Measurements from ENCODE around the gene MSGN1. TPM values are rescaled to one million over a fixed set of nuclear protein-coding genes. Genes with fewer than 3 reads are reported as not detected.

Gene MSGN1
- total and polyA plus RNA-seq, 3 donors from 2014 or later, result not detected

- Histone ChIP-seq H3K4me1 (no peaks in the 10 kb centered on the region), H3K9me3 (no peaks in the 10 kb centered on the region), H3K27ac (no peak overlapping the region), H3K27me3 (no peaks in the 10 kb centered on the region), H3K36me3 (ENCODE audit: low read depth, missing control alignments) (no peaks in the 10 kb centered on the region), H3K4me3 (no peak overlapping the region)
- TF ChIP-seq POLR2A (IDR thresholded peaks at IDR 0.05), result no peak
- TF ChIP-seq, protein P1, sequence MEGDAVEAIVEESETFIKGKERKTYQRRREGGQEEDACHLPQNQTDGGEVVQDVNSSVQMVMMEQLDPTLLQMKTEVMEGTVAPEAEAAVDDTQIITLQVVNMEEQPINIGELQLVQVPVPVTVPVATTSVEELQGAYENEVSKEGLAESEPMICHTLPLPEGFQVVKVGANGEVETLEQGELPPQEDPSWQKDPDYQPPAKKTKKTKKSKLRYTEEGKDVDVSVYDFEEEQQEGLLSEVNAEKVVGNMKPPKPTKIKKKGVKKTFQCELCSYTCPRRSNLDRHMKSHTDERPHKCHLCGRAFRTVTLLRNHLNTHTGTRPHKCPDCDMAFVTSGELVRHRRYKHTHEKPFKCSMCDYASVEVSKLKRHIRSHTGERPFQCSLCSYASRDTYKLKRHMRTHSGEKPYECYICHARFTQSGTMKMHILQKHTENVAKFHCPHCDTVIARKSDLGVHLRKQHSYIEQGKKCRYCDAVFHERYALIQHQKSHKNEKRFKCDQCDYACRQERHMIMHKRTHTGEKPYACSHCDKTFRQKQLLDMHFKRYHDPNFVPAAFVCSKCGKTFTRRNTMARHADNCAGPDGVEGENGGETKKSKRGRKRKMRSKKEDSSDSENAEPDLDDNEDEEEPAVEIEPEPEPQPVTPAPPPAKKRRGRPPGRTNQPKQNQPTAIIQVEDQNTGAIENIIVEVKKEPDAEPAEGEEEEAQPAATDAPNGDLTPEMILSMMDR (IDR thresholded peaks at IDR 0.05), result no peak
- DNase-seq, result no peak
- 58% methylated on average over 5 of the region's 5 CpGs for WGBS, 2 donors
- intact Hi-C loops (cut with DNase I; ENCODE audit: low total_unique reads), result no loop called here
Measured at GRCh38 chr2:17791121-17791816, 25.0 kb upstream of the MSGN1 start.

DNA sequence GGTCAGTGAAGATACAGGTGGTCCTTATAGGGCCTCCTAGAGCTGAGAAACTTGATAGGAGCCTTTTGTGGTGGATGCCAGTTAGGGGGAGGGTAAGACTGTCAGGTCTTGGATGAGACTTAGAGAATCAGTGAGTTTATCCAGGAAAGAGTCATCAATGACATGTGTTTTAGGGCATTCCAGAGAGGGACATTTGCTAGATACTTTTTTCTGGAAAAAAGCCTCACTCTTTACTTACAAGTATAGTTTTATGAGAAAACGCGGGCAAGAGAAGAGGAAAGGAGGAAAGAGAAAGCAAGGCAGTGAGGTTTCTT is 24.5 kb upstream of the MSGN1 start:
- Histone ChIP-seq H3K4me1 (no peaks in the 10 kb centered on the region), H3K27me3 (no peaks in the 10 kb centered on the region)
- WGBS, 2 donors, result 80 to 82% methylated on average over 2 of the region's 2 CpGs

GRCh38 chr2:17792515-17792914 is 23.7 kb upstream of the MSGN1 start:
- intact Hi-C loops (cut with DNase I; ENCODE audit: low total_unique reads), result no loop called here
- no peaks in the 10 kb centered on the region for H3K27me3 ChIP-seq
- no peaks in the 10 kb centered on the region for H3K9me3 ChIP-seq
- H3K4me3 ChIP-seq, result no peak overlapping the region
- 60 to 100% methylated on average over 1 of the region's 1 CpG for WGBS, 2 donors
- no peak overlapping the region for H3K27ac ChIP-seq
- TF ChIP-seq POLR2A (IDR thresholded peaks at IDR 0.05), result no peak
- TF ChIP-seq, protein P1 (IDR thresholded peaks at IDR 0.05), result no peak
- no peaks in the 10 kb centered on the region for H3K36me3 ChIP-seq (ENCODE audit: low read depth, missing control alignments)
- no peaks in the 10 kb centered on the region for H3K4me1 ChIP-seq
- no peak for DNase-seq

More for the DNA sequence above, 24.5 kb upstream of the MSGN1 start:
- Histone ChIP-seq H3K27ac (no peak overlapping the region), H3K36me3 (ENCODE audit: low read depth, missing control alignments) (no peaks in the 10 kb centered on the region), H3K4me3 (no peak overlapping the region), H3K9me3 (no peaks in the 10 kb centered on the region)
- DNase-seq, result no peak
- intact Hi-C loops (cut with DNase I; ENCODE audit: low total_unique reads), result no loop called here
- TF ChIP-seq, protein P1 (IDR thresholded peaks at IDR 0.05), result no peak
- no peak for TF ChIP-seq POLR2A (IDR thresholded peaks at IDR 0.05)

DNA sequence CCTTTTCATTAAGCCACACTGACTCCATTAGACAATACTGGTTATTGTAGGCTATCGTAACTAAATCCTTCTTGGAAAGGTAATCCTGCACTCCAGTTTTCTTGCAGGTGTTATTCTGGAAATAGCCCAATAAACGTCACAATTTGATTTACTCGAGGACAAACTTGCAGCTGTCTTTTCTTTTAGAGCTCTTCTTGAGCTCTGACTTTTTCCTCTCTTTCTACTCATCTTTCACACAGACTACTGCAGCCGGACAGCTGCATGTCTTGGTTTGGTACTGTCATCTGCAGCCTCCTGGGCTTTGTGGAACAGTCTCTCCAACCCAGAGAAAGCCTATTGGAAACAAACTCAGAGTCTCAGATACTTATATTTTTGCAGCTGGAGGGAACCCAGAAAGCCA is 23.0 kb upstream of the MSGN1 start:
- DNase-seq, result no peak
- intact Hi-C loops (cut with DNase I; ENCODE audit: low total_unique reads), result no loop called here
- no peak for TF ChIP-seq POLR2A (IDR thresholded peaks at IDR 0.05)
- TF ChIP-seq, protein P1 (IDR thresholded peaks at IDR 0.05), result no peak

DNA sequence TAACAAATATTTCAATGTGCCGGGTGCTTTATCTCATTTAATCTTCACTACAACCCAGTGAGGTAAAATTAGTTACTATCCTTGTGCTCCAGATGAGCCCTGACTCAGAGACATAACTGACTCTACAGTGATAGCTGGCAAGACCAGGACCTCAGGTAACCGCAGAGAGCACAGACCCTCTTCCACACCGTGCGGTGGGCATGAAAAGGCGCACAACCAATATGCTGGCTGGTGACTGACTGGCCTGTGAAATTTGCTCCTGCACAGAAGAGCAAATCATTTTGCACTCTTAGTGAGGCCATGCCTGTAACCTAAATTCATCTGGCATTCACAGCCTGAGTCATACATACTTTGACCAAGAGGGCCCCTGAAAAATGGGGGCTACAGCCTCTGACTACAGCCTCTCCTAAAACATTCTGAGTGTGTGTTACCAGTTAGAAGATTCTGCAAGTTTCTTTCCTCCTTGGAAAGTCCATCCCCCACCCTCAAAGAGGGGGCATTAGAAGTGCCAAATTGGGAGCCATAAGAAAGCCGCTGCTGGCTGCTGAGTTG is 22.4 kb upstream of the MSGN1 start:
- Histone ChIP-seq H3K9me3 (no peaks in the 10 kb centered on the region), H3K36me3 (ENCODE audit: low read depth, missing control alignments) (no peaks in the 10 kb centered on the region), H3K27me3 (no peaks in the 10 kb centered on the region), H3K4me1 (no peaks in the 10 kb centered on the region), H3K4me3 (no peak overlapping the region), H3K27ac (no peak overlapping the region)
- 84 to 86% methylated on average over 6 of the region's 6 CpGs for WGBS, 2 donors
- intact Hi-C loops (cut with DNase I; ENCODE audit: low total_unique reads), result no loop called here
- TF ChIP-seq, protein P1 (IDR thresholded peaks at IDR 0.05), result no peak
- no peak for TF ChIP-seq POLR2A (IDR thresholded peaks at IDR 0.05)
- DNase-seq, result no peak

More for the DNA sequence above, 23.0 kb upstream of the MSGN1 start:
- H3K4me1 ChIP-seq, result no peaks in the 10 kb centered on the region
- H3K36me3 ChIP-seq (ENCODE audit: low read depth, missing control alignments), result no peaks in the 10 kb centered on the region
- H3K9me3 ChIP-seq, result no peaks in the 10 kb centered on the region
- H3K27me3 ChIP-seq, result no peaks in the 10 kb centered on the region
- WGBS, 2 donors, result 65 to 67% methylated on average over 4 of the region's 4 CpGs
- H3K27ac ChIP-seq, result no peak overlapping the region
- no peak overlapping the region for H3K4me3 ChIP-seq

Measured in testis (tissue), 3 donors.